ENCODE data around the gene DNAJC25.

Gene DNAJC25

GRCh38 chr9:111646417-111646816 lies 15.3 kb downstream of the DNAJC25 start:
- Histone ChIP-seq H3K9me3 (replicated peaks; ENCODE audit: insufficient read depth, low read length) (no peaks in the 10 kb centered on the region), H2AFZ (ENCODE audit: low read length) (no peak overlapping the region), H3K9ac (ENCODE audit: low read length) (no peak overlapping the region), H3K4me3 (ENCODE audit: low read length) (no peak overlapping the region), H3K27me3 (replicated peaks; ENCODE audit: insufficient read depth, low read length) (no peaks in the 10 kb centered on the region), H3K4me2 (ENCODE audit: low read depth, low read length) (no peak overlapping the region), H3F3A (ENCODE audit: insufficient read depth, low read length) (no peaks in the 10 kb centered on the region), H4K20me1 (ENCODE audit: insufficient read depth, low read length) (no peaks in the 10 kb centered on the region), H3K27ac (ENCODE audit: low read length) (no peak overlapping the region), H3K4me1 (ENCODE audit: low read length) (no peaks in the 10 kb centered on the region), H3K36me3 (replicated peaks; ENCODE audit: insufficient read depth, low read length) (peaks cover 5% of the 10 kb centered on the region; the same call in 1 of the 2 replicates), H3K79me2 (ENCODE audit: low read length) (peaks cover 19% of the 10 kb centered on the region), H3K9me2 (replicated peaks; ENCODE audit: insufficient read depth, low read length) (no peaks in the 10 kb centered on the region)
- no peak for TF ChIP-seq EZH2phosphoT487 (IDR thresholded peaks at IDR 0.05; ENCODE audit: low read length)
- no peak for TF ChIP-seq CTCF (IDR thresholded peaks at IDR 0.05; ENCODE audit: low read length)
- no peak for TF ChIP-seq EZH2 (optimal IDR thresholded peaks at IDR 0.05; ENCODE audit: low read depth, low read length)
- no peak for DNase-seq

- H2AFZ ChIP-seq (ENCODE audit: low read length), result no peak overlapping the region
- H3K4me2 ChIP-seq (ENCODE audit: low read depth, low read length), result no peak overlapping the region
- peaks cover 5% of the 10 kb centered on the region; the same call in 1 of the 2 replicates for H3K36me3 ChIP-seq (replicated peaks; ENCODE audit: insufficient read depth, low read length)
- no peaks in the 10 kb centered on the region for H4K20me1 ChIP-seq (ENCODE audit: insufficient read depth, low read length)
- TF ChIP-seq EZH2phosphoT487 (IDR thresholded peaks at IDR 0.05; ENCODE audit: low read length), result no peak
- no peak for TF ChIP-seq EZH2 (optimal IDR thresholded peaks at IDR 0.05; ENCODE audit: low read depth, low read length)
- no peak for TF ChIP-seq CTCF (IDR thresholded peaks at IDR 0.05; ENCODE audit: low read length)
- no peaks in the 10 kb centered on the region for H3K9me2 ChIP-seq (replicated peaks; ENCODE audit: insufficient read depth, low read length)
- no peaks in the 10 kb centered on the region for H3K4me1 ChIP-seq (ENCODE audit: low read length)
- H3K4me3 ChIP-seq (ENCODE audit: low read length), result no peak overlapping the region
- no peak for DNase-seq
- peaks cover 15% of the 10 kb centered on the region; the same call in 1 of the 2 replicates for H3K79me2 ChIP-seq (ENCODE audit: low read length)
- H3F3A ChIP-seq (ENCODE audit: insufficient read depth, low read length), result no peaks in the 10 kb centered on the region
- no peak overlapping the region for H3K27ac ChIP-seq (ENCODE audit: low read length)
- H3K9me3 ChIP-seq (replicated peaks; ENCODE audit: insufficient read depth, low read length), result no peaks in the 10 kb centered on the region
- no peak overlapping the region for H3K9ac ChIP-seq (ENCODE audit: low read length)
- no peaks in the 10 kb centered on the region for H3K27me3 ChIP-seq (replicated peaks; ENCODE audit: insufficient read depth, low read length)
Observed at GRCh38 chr9:111648066-111648465, 16.9 kb downstream of the DNAJC25 start.

GRCh38 chr9:111649016-111649415 lies 17.9 kb downstream of the DNAJC25 start:
- Histone ChIP-seq H3K4me3 (ENCODE audit: low read length) (no peak overlapping the region), H3K9ac (ENCODE audit: low read length) (no peak overlapping the region), H3K9me2 (replicated peaks; ENCODE audit: insufficient read depth, low read length) (no peaks in the 10 kb centered on the region), H3K4me2 (ENCODE audit: low read depth, low read length) (no peak overlapping the region), H3K79me2 (ENCODE audit: low read length) (peaks cover 8% of the 10 kb centered on the region; the same call in 1 of the 2 replicates), H3K27me3 (replicated peaks; ENCODE audit: insufficient read depth, low read length) (no peaks in the 10 kb centered on the region), H2AFZ (ENCODE audit: low read length) (no peak overlapping the region), H3K27ac (ENCODE audit: low read length) (no peak overlapping the region), H3K9me3 (replicated peaks; ENCODE audit: insufficient read depth, low read length) (no peaks in the 10 kb centered on the region), H3K4me1 (ENCODE audit: low read length) (no peaks in the 10 kb centered on the region), H3K36me3 (replicated peaks; ENCODE audit: insufficient read depth, low read length) (peaks cover 5% of the 10 kb centered on the region; the same call in 1 of the 2 replicates), H3F3A (ENCODE audit: insufficient read depth, low read length) (no peaks in the 10 kb centered on the region), H4K20me1 (ENCODE audit: insufficient read depth, low read length) (no peaks in the 10 kb centered on the region)
- TF ChIP-seq EZH2 (optimal IDR thresholded peaks at IDR 0.05; ENCODE audit: low read depth, low read length) (no peak), CTCF (IDR thresholded peaks at IDR 0.05; ENCODE audit: low read length) (no peak), EZH2phosphoT487 (IDR thresholded peaks at IDR 0.05; ENCODE audit: low read length) (no peak)
- DNase-seq, result no peak
